Activated CD4-positive, alpha-beta T cell treated with anti-CD3 and anti-CD28 coated beads, Interleukin-2, amount 50 U/mL, for 48 hours (primary cell): ENCODE measurements around the gene GTF2F2.

Source experiments
- DNase-seq, 2 experiments: peaks; one replicate each; pipeline ENCODE4 v3.0.0-alpha.2; 2020

GTF2F2 gene

DNA sequence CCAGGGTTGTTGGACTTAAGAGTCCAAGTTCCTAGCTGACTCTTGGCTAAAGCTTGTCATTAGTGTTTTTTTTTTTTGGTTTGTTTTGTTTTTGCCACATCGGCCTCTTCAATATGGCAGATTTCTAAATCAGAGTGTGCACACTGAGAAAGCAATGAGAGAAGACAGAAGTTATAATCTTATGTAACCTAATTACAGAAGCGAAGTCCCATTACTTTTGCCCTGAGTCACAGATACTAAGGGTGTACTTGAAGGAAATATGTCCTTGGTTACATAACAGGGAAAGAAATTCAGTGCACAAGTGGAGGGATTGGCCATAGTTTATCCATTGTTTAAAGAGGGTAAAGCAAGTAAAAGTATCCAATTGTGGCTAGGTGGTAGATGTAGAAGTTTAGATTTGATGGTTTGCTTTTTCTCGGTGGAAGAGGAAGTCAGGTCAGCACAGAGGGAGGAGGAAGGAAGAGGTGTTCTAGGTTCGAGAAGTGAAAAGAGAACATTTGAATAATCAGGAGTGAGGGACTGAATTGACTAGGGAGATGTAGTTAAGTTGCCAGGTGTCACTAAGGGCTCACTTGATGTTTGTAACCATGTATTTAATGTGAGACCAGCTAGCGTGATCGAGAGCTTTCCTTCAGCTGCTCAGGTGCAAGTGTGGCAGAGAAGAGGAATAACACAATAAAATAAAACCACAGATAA, 12.2 kb downstream of the GTF2F2 start:
- DNase-seq, result no peak

DNA sequence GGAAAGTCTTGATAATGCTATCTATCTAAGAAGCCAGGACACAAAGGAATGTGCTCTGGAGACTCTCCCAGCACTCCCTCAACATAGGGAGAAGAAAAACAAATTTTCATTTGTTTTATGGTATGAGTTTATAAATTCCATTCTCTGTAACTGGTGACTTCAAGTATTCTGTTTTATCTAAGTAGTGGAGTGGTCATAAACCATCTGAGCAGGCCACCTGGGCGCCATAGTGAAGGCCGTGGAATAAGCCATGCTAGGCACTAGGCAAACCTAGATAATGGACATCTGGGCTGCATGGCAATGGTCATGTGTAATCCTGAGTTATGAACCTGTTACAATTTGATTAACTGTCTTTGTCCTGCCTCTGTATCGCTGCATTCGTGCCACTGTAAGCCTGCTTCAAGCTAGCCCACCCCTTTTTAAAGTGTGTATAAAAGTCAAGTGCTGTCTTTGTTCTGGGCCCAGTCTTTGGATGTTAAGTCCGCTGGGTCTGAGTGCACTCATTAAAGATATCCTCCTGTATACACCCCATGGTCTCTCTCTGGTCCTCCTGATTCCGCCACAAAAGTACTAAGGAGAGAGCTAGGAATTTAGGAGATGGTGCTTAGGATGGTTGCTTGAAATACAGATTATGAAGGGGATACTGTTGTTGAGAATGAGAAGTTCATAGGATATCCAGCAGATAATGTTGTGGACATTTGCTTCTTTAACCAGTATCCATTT, 13.2 kb downstream of the GTF2F2 start:
- DNase-seq, result no peak

DNA sequence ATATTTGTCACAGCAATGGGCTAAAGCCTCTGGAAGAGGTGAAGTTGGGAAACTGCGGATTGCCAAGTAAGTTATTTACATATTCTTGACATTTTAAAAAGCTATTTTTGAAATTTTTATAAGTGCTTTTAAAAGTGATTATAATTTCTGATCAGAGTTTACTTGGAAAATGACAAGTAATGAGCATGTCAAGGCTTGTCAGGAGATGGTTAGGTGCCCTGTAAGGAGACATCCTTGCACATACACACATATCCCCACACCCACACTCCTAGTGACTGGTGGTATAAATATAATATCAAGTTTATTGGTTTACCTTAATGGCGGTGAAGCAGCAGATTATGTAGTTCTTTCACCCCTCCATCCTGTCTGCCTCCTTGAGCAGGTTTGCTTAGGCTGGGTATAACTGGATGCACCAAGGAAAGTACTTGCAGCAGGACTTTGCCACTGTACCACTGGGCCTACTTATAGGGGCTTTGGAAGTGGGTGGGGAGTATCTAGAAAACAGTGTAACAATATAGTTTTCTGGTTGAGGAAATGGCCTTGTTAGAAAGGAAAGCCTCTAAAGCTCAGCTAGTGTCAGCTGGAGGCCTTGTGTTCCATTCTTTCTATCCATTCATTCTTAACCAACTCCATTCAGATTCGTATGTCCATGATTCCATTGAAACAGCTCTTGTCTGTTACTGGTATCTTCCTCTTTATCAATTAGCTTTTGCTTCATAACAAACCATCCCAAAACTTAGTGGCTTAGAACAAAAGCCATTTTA, 16.6 kb downstream of the GTF2F2 start:
- no peak for DNase-seq

DNA sequence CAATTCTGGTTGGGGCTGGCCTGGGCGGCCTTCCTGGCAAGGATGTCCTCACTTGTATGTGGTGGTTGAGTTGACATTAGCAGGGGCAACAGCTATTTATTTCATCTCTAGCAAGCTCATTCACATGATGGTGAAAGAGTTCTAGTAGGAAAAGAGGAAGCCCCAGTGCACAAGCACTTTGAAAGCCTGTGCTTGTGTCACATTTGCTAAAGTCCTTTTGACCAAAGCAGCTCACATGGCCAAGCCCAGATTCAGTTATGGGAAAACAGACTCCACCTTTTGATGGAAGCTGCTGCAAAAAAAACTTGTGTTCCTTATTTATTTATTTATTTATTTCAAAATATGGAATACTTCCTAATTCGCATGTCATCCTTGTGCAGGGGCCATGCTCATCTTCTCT, 17.2 kb downstream of the GTF2F2 start:
- DNase-seq, result no peak

- DNase-seq, result no peak
Observed at GRCh38 chr13:45138282-45138681, 18.0 kb downstream of the GTF2F2 start.

GRCh38 chr13:45141369-45141768, 21.1 kb downstream of the GTF2F2 start:
- no peak for DNase-seq

- DNase-seq, result no peak
Observed at GRCh38 chr13:45142440-45143345, 22.4 kb downstream of the GTF2F2 start.

- DNase-seq, result no peak
Observed at GRCh38 chr13:45143346-45143751, 23.0 kb downstream of the GTF2F2 start.

DNA sequence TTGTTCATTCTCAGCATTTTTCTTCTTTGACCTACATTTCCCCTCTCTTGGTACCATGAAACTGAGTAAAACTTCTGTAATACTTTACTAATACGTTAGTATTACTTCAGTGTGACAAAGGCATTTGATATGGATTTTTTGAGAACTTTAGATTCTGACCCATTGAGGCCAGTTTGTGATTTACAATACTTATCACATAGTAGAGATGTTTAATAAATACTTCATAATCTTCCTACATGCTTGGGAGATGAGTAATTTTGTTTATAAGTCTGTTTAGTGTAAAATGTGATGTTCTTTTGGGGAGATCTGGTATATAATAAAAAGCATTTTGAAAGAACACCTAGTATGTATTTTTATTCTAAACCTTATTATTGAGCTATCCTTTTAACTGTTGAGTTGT, 29.7 kb downstream of the GTF2F2 start:
- no peak for DNase-seq

DNA sequence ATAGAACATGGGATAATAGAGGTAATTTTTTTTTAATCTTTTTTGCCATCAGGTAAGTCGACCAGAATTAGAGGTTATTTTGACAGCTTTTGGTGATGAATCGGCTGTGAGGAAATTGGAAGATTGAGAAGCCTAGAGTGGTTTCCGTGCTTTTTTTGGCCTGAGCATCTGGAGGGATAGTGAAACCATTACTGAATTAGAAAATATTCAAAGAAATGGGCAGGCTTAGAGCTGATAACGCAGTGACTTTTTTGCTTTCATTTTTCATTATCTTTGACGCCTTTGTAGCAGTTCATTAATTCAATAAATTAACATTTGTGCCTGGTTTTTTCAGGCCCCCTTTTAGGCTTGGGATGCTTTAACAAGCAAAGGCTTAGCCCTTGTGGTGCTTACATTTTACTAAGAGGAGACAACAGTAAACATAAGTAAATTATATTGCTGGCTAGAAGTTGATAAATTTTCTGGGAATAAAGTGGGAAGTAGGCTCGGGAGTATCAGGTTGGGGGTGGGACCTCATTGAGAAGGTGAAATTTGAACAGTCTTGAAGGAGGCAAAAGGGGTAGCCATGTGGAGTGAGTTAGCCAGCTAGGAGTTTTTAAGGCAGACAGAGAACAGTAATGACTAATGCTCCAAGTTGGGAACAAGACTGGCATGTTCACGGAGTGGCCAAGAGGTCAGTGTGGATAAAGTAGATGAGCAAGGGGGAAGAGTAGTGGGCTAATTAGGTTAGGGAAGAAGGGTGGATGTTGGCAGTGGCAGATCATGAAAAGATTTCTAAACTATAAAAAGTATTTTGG, 36.5 kb downstream of the GTF2F2 start:
- no peak for DNase-seq

DNA sequence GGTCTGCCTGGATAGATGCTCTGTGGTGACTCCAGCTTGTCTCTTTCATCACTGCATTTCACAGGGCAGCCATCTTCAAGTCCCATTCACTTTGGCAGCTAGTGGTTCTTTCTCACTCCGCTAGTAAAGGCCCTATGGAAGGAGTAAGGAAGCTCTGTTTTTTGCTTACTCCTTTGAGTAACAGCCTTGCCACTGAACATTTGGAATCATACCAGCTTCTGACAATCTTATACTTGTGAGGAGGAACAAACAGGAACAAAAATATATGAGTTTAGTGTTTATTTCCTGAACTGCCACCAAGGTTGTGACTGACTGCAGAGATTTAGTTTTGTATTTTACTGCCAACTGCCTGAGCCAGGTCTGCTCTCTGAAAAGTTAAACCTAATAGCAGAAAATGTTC, 41.9 kb downstream of the GTF2F2 start:
- no peak for DNase-seq

GRCh38 chr13:45162821-45163220, 42.5 kb downstream of the GTF2F2 start:
- no peak for DNase-seq

GRCh38 chr13:45166858-45167257, 46.5 kb downstream of the GTF2F2 start:
- no peak for DNase-seq

DNA sequence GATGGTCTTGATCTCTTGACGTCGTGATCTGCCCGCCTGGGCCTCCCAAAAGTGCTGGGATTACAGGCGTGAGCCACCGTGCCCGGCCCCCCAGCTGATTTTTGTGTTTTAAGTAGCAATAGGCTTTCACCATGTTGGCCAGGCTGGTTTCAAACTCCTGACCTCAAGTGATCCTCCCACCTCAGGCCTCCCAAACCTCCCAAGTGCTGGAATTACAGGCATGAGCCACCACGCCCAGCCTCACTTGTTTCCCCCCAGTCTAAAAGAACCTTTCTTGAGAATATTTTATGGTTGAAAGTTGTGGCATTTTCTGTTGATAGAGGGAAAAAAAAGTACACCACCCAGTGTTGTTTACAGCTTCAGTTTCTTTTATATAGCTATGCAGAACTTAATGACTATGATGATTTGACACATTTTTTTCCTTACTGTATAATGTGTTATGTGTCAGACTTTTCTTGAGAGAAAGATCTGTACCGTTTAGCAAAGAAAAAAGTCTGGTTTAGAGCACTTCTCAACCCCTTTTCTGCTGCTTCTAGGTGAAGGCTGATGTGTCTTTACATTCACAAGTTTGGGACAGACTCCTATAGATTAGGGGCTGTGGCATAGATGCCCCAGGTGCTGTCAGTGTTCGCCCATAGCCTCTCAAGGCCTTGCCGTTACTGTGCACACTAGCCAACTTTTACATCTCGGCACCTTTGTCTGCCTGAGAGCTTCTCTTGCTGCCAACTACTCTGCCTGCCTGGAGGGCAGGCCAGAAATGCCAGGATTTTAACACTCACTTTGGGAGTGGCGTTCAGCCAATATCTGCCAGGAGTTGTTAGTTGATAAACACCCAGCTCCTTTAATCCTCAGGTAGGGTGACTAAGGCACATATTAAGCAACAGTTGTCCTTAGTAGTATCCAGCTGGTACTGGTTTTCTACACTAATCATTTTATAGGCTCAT, 47.6 kb downstream of the GTF2F2 start:
- DNase-seq, result no peak

- no peak for DNase-seq
Observed at GRCh38 chr13:45168555-45168930, 48.2 kb downstream of the GTF2F2 start.

- DNase-seq, result no peak
Observed at GRCh38 chr13:45174478-45174877, 54.2 kb downstream of the GTF2F2 start.

GRCh38 chr13:45178349-45179162, 58.2 kb downstream of the GTF2F2 start:
- no peak for DNase-seq

DNA sequence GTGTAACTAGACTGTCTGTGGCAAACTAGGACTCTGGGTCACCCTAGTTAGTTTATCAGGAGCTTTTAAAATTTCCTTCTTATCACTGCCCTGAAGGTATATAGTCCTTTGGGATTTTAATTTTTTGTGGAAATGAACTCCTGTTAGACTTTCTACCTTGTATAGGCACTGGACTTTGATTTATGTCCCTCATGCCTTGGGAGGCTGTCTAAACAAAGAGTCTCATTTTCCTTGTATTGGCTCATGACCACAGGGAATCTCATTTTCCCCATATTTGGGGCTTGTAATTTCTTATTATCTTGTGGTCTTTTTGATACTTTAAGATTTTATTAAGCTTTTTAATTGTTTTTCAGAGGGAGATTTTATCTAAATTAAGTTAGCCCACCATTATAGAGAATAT, 59.1 kb downstream of the GTF2F2 start:
- no peak for DNase-seq

DNA sequence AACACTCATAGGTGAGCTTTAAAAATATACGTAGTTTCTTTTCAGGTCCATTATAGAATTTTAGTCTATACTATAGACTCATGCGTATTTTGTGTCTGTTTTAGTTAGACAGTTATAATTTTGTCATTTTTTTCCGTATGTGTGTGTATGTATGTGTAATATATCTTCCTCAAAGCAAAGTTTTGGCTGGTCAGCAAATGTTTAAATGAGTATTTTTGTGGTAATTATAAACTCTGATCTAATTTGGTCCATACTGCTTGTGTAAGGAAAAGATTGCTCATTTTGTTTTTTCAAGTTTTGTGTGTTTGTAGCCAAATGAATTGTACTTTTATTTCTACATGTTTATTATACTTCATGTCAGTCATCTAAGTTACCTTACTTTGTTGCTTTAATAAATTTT, 60.0 kb downstream of the GTF2F2 start:
- DNase-seq, result no peak
